SKM-1 (cell line): ENCODE measurements around the gene TBC1D9B.

ENCODE experiments used
- DNase-seq: peaks from one replicate; lab custom pipeline; 2025; ENCODE audit not compliant: unreplicated experiment; lab: John Stamatoyannopoulos, UW

Gene TBC1D9B

GRCh38 chr5:179908528-179908927, 831 bp upstream of the TBC1D9B start:
- no peak for DNase-seq

GRCh38 chr5:179906795-179907555, 722 bp downstream of the TBC1D9B start:
- DNase-seq = no peak

GRCh38 chr5:179906294-179906794, 1.4 kb downstream of the TBC1D9B start:
- no peak for DNase-seq

- no peak for DNase-seq
Measured at GRCh38 chr5:179905161-179905560, 2.5 kb downstream of the TBC1D9B start.

DNA sequence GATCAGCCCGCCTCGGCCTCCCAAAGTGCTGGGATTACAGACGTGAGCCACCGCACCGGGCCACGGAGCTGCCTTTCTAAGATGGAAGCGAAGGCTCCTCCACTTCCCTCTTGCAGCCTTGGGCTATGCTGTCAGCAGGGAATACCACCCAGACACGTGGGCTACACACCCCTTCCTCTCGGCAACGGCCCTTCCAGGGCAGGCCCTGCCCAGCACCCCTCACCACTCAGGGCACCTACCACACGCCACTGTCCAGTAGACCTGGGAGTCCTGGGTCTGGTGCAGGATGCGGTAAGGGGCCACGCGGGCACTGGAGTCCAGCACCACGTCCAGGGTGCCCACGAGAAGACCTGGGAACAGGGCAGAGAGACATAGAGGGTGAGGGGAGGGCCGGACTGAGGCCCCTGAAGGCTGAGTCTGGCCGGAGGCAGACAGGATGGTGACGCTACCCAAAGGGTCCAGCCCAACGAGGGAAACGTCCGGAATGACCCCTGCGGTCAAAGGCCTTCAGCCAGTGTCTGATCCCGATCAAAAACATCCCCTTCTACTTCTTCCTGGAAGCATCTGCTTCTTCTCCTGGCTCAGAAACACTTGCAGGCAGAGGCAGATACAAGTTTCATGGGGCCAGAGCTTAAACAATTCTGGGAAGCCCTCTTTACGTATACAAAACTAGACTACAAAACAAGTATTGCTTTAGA, 3.1 kb downstream of the TBC1D9B start:
- DNase-seq = no peak

- no peak for DNase-seq
Measured at GRCh38 chr5:179902763-179903158, 4.9 kb downstream of the TBC1D9B start.

GRCh38 chr5:179901915-179902762, 5.6 kb downstream of the TBC1D9B start:
- DNase-seq = no peak

DNA sequence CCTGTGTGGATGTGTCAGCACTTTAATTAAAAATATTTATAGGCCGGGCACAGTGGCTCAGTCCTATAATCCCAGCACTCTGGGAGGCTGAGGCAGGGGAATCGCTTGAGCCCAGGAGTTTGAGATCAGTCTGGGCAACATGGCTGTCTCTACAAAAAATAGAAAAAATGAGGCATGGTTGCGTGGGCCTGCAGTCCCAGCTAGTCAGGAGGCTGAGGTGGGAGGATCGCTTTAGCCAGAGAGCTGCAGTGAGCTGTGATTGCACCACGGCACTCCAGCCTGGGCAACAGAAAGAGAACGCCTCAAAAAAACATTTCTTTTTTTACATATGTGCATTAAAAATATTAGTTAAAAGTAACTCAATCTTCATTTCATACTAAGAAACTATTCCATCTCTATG, 6.2 kb downstream of the TBC1D9B start:
- DNase-seq = no peak

GRCh38 chr5:179900711-179901110, 7.0 kb downstream of the TBC1D9B start:
- no peak for DNase-seq

DNA sequence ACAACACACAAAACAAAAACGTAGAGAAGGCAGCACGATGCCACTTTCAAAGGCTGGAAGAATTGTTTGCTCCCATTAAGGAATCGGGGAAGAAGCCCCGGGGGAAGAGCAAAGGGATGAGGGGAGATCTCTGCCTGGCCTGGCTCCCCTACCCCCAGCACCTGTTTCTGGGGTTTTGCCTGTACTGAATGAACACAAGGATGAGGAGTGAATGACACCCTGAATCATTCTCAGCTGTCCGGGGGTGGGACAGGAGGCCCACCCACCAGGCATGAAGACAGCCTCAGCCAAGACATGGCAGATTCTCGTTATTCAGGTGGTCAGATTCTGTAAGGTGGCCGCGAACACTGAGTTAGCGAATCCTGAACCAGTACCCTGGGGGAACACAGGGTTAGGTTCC, 7.5 kb downstream of the TBC1D9B start:
- DNase-seq = no peak

DNA sequence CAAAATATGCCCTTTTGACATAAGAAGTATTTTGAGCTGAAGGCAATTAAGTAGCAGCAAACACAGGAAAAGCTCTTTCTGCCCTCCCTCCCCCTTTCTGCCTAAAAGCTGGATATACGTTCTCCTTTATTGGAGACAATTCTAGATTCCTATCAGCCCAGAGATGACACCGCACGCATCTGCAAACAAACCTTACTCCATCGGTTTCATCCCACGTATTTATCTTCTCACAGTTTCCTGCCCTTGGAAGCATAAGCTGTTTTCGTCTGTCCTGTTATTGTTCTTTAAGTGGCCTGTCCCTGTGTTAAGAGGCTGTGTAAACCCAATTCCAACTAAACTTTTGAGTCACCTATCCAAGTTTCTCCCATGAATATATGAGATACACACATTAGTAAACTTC, 11.8 kb downstream of the TBC1D9B start:
- no peak for DNase-seq

- no peak for DNase-seq
Measured at GRCh38 chr5:179893958-179894895, 13.5 kb downstream of the TBC1D9B start.

DNA sequence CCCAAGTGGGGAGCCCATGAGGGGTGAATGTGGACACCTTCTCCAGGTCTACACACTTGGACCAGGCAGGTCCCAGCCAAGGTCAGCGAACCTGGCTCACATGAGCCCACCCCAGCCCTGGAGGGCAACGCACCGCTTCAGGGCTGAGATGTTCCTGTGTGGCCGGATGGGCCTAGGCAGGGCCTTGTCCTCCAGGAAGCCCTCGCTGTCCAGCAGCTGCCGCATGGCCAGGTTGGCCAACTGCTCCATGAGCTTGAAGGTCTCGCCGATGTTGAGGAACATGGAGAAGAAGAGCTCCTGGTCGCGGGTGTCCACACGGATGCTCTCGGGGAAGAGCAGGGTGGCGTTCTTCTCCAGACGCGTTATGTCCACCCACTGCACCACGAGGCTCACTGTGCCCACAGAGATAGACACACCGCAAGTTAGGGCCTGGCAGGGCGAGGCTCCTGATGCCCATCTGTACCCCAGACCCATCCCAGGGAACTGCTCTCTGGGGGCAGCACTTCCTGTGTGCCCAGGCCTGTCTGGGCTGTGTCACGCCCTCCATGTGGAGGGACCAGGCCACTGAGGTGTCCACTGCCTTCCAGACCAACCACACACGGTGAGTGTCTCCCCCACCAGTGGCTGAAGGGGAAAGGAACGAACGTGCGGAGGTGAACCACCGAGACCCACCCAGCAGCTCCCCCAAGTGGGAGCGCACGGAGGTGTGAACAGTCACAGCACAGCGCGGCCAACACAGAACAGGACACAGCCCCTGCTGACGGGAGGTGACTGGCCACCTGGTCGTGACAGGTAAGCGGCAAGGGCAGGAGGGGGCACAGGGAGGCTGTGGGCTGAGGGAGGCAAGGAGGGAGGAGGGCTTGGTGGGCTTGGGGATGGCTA, 14.4 kb downstream of the TBC1D9B start:
- no peak for DNase-seq

- no peak for DNase-seq
Measured at GRCh38 chr5:179892255-179892654, 15.4 kb downstream of the TBC1D9B start.

DNA sequence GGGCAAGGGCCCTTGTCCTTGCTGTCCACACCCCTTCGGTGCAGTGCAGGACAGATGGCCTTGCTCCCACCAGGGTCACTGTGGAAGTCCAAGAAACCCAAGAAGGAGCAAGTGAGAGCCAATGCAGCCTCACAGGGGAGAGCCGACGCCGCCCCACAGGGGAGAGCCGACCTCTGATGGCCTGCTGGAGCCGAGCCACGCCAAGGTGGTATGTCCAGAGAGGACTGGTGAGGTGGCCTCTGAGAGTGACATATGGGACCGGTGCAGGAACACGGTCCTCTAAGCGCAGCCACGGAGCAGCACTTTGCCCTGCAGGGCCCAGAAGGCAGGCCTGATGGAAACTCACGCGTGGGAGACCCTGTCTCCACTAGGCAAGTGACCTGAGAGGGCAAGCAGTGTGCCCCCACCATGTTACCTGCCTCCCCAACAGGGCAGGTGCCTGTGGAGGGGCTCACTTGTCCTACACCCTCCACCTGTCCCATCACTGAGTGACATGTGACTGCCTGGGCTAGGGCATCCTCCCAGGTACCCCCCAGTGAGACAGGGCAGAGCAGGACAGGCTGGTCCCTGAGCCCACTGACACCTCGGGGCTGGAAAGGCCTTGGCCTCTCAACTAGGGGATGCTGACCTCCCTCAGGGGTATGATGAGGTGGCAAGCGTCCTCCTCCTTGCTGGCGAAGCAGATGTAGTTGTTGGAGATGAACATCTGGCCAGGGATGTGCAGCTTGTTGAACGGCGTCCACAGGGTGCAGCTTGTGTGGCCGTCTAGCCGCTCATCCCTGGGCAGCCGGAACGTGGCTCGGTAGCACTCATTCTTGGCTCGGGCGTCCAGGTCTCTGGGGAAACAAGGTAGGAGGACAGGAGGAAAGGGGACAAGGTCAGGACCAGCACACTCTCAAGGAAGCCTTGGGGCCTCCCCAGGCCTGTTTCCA, 16.7 kb downstream of the TBC1D9B start:
- no peak for DNase-seq

GRCh38 chr5:179889885-179890284, 17.8 kb downstream of the TBC1D9B start:
- DNase-seq = no peak

DNA sequence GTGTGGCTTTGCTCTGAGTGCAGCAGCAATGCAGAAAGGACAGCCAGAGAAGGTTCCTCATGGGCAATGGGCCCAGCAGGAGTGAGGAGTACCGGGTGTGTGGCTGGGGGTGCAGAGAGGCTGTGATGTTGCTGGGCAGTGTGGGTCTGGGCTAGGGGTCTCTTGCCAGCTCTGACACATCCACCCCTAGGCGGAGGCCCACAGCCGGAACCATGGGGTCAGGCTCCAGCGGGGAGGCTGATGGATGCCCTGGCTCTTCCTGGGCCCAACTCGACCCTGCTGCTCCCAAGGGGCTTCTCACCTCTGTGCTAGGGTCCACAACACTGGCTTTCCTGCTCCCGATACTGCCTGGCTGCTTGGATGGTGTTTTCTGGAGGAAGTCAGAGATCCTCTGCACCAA, 19.9 kb downstream of the TBC1D9B start:
- DNase-seq = no peak

- no peak for DNase-seq
Measured at GRCh38 chr5:179887095-179887494, 20.6 kb downstream of the TBC1D9B start.
